Measurements from ENCODE around the gene HAVCR2. TPM values are rescaled to one million over a fixed set of nuclear protein-coding genes. Genes with fewer than 3 reads are reported as not detected.

HAVCR2 gene
- total and polyA plus RNA-seq, 2 of the 13 experiments (the other 11 are each of a cell fraction or from before 2014, with no cell fraction given), result 0.07 to 0.16 TPM

GRCh38 chr5:157142317-157143126, 33.7 kb upstream of the HAVCR2 start, which contains the start of gene MED7 (continued):
- TF ChIP-seq CSRNP2 (CRISPR knock-in tag; conservative IDR thresholded peaks at IDR 0.05; ENCODE audit: low read depth) (no peak), ZNF484 (CRISPR knock-in tag; IDR thresholded peaks at IDR 0.05; ENCODE audit: borderline replicate concordance, low read depth) (no peak), ZBTB7A (CRISPR knock-in tag; IDR thresholded peaks at IDR 0.05) (no peak), NCOA1 (CRISPR knock-in tag; IDR thresholded peaks at IDR 0.05) (no peak), FOXA1 (IDR thresholded peaks at IDR 0.05) (no peak), FOXA1 (CRISPR knock-in tag; IDR thresholded peaks at IDR 0.05) (no peak), ATRX (CRISPR knock-in tag; IDR thresholded peaks at IDR 0.05; ENCODE audit: borderline replicate concordance) (no peak), DZIP1 (CRISPR knock-in tag; IDR thresholded peaks at IDR 0.05) (no peak), ZNF652 (CRISPR knock-in tag; IDR thresholded peaks at IDR 0.05; ENCODE audit: borderline replicate concordance, low read depth) (peak; percentile 54; the same call in 1 of the 2 replicates), CBX1 (IDR thresholded peaks at IDR 0.05; ENCODE audit: low read depth) (peak; percentile 63), GLI4 (CRISPR knock-in tag; IDR thresholded peaks at IDR 0.05; ENCODE audit: borderline replicate concordance) (peak; percentile 60; the same call in 1 of the 2 replicates), ZNF644 (CRISPR knock-in tag; IDR thresholded peaks at IDR 0.05; ENCODE audit: low read depth) (no peak), ZNF800 (CRISPR knock-in tag; IDR thresholded peaks at IDR 0.05) (peak; percentile 30; the same call in 1 of the 2 replicates), KLF16 (CRISPR knock-in tag; IDR thresholded peaks at IDR 0.05) (peak in 1 of 2 experiments; percentile 48; a peak in 1 of 4 replicates), DR1 (CRISPR knock-in tag; IDR thresholded peaks at IDR 0.05) (no peak), KDM1A (CRISPR knock-in tag; IDR thresholded peaks at IDR 0.05) (0 out of 2 replicates have a peak, but pooled peaks have one; percentile 23), ZNF547 (CRISPR knock-in tag; IDR thresholded peaks at IDR 0.05) (peak; percentile 45; the same call in 1 of the 2 replicates), MYC (CRISPR knock-in tag; IDR thresholded peaks at IDR 0.05; ENCODE audit: borderline replicate concordance) (peak; percentile 52; the same call in 1 of the 2 replicates), ZXDC (CRISPR knock-in tag; IDR thresholded peaks at IDR 0.05) (no peak), RARG (CRISPR knock-in tag; IDR thresholded peaks at IDR 0.05; ENCODE audit: low read depth) (no peak), SRSF1 (optimal IDR thresholded peaks at IDR 0.05; ENCODE audit: low read depth, low read length) (peak; percentile 54)

Data from HepG2 (cell line).